PC-9 (cell line): Measurements from ENCODE around the gene SAMD10. TPM values are rescaled to one million over a fixed set of nuclear protein-coding genes. Genes with fewer than 3 reads are reported as not detected.

Experiments
- BruUV-seq: library from RNA; stranded (reverse); fragments of 400-500 nt; replicated peaks from 2 replicates; lab custom pipeline; 2021; lab: Mats Ljungman, UMichigan
- CTCF ChIA-PET: fragments of 300-600 bp; sonication (Branson Sonifier 250); formaldehyde crosslinking; loops from one replicate; lab custom pipeline; 2022; ENCODE audit warnings: antibody characterized with exemption; lab: Charles Lee
- POLR2A ChIA-PET: fragments of 300-600 bp; sonication (Branson Sonifier 250); formaldehyde crosslinking; loops from one replicate; lab custom pipeline; 2022; ENCODE audit warnings: antibody characterized with exemption; ENCODE audit not compliant: unreplicated experiment; lab: Charles Lee
- DNase-seq, 2 experiments: peaks; one replicate each; pipeline versions ENCODE4 v3.0.0 to v3.0.0-alpha.2; 2015 to 2022; ENCODE audit warnings: mixed read lengths in 1 of 2
- H2AFZ ChIP-seq: fragments of 200-600 bp; sonication (generic); 2 replicates; pipeline ENCODE4 v1.8.1; 2017; ENCODE audit warnings: antibody characterized with exemption
- H3F3A ChIP-seq: fragments of 200-600 bp; sonication (generic); 2 replicates; pipeline ENCODE4 v1.8.1; 2017; ENCODE audit warnings: antibody characterized with exemption, mild to moderate bottlenecking, low read depth; ENCODE audit not compliant: insufficient read depth
- H3K27ac ChIP-seq: fragments of 200-600 bp; sonication (generic); 2 replicates; pipeline ENCODE4 v1.6.1; 2016; ENCODE audit warnings: mixed run types
- H3K27me3 ChIP-seq: fragments of 200-600 bp; sonication (generic); 2 replicates; pipeline ENCODE4 v1.6.1; 2016; ENCODE audit warnings: low read depth, mixed run types; ENCODE audit not compliant: insufficient read depth
- H3K36me3 ChIP-seq: fragments of 200-600 bp; sonication (generic); 2 replicates; pipeline ENCODE4 v1.6.1; 2016; ENCODE audit warnings: low read depth, mixed run types
- H3K4me1 ChIP-seq: fragments of 200-600 bp; sonication (generic); replicated peaks from 2 replicates; pipeline ENCODE4 v1.6.1; 2016; ENCODE audit warnings: mixed run types; ENCODE audit not compliant: insufficient read depth
- H3K4me2 ChIP-seq: fragments of 200-600 bp; sonication (generic); 2 replicates; pipeline ENCODE4 v1.6.1; 2017; ENCODE audit warnings: mixed run types
- H3K4me3 ChIP-seq: fragments of 200-600 bp; sonication (generic); 2 replicates; pipeline ENCODE4 v1.6.1; 2016; ENCODE audit warnings: mixed run types
- H3K79me2 ChIP-seq: fragments of 200-600 bp; sonication (generic); 2 replicates; pipeline ENCODE4 v1.6.1; 2017; ENCODE audit warnings: low read depth, mixed run types
- H3K9me2 ChIP-seq: fragments of 200-600 bp; sonication (generic); 2 replicates; pipeline ENCODE4 v1.8.1; 2017; ENCODE audit warnings: mild to moderate bottlenecking; ENCODE audit not compliant: insufficient read depth
- H3K9me3 ChIP-seq: fragments of 200-600 bp; sonication (generic); 2 replicates; pipeline ENCODE4 v1.8.1; 2016; ENCODE audit warnings: low read depth; ENCODE audit not compliant: insufficient read depth
- H4K20me1 ChIP-seq: fragments of 200-600 bp; sonication (generic); 2 replicates; pipeline ENCODE4 v1.8.1; 2017; ENCODE audit not compliant: insufficient read depth
- EZH2 ChIP-seq: fragments of 200-600 bp; sonication (generic); IDR thresholded peaks from 2 replicates; pipeline ENCODE4 v1.8.0; 2017; ENCODE audit warnings: antibody characterized with exemption, low read depth
- intact Hi-C: fragments of 100-400 bp; cut with micrococcal nuclease; formaldehyde crosslinking; loops from one replicate; pipeline ENCODE4 v1.10.0; 2022; ENCODE audit not compliant: unreplicated experiment
- total RNA-seq: library from RNA; stranded (reverse); gene quantifications from 2 replicates; pipeline ENCODE4 v1.2.3, GENCODE V29; 2021
- TF ChIP-seq, protein P1 (sequence below): fragments of 200-600 bp; sonication (generic); conservative IDR thresholded peaks from 2 replicates; pipeline ENCODE4 v1.6.1; 2017; ENCODE audit warnings: mixed run types, antibody characterized with exemption, mild to moderate bottlenecking, moderate library complexity

Gene SAMD10
- total RNA-seq, 1 experiment from 2014 or later = 18.7 TPM

DNA sequence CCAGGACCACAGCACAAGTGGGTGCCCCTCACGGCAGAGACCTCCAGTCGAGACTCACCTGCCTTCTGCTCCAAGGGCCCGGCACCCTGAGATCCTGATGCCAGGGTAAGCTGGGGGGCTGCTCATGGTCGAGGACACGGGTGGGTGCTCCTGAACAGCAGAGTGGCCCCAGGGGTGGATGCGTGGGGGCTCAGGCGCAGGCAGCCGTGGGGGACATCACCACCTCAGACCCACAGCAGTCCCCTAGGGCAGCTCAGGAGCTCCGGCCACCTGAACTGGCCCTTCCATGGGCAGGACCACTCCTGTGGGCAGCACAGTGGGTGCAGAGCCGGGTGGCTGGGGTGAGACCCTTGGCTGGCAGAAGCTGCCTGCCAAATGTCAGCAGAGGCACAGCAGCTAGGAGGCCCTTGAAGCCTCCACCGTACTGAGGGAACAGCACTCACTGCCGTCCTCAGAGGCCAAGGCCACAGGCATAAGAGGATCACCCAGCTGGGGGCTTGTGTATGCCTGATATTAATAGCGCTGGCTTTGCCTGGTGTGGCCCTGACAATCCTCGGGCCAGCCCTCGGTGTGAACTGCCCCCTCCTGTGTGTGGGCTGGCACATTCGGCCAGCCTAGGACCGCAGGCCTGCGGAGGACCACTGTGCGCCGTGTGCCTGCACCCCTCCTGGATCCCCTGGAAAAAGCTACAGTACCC is 28.6 kb downstream of the SAMD10 start:
- H3K9me3 ChIP-seq = no peaks in the 10 kb centered on the region
- intact Hi-C loops = no loop called here
- H2AFZ ChIP-seq = no peak overlapping the region
- no peaks in the 10 kb centered on the region for H3K27me3 ChIP-seq
- no peak for TF ChIP-seq EZH2
- TF ChIP-seq, protein P1, sequence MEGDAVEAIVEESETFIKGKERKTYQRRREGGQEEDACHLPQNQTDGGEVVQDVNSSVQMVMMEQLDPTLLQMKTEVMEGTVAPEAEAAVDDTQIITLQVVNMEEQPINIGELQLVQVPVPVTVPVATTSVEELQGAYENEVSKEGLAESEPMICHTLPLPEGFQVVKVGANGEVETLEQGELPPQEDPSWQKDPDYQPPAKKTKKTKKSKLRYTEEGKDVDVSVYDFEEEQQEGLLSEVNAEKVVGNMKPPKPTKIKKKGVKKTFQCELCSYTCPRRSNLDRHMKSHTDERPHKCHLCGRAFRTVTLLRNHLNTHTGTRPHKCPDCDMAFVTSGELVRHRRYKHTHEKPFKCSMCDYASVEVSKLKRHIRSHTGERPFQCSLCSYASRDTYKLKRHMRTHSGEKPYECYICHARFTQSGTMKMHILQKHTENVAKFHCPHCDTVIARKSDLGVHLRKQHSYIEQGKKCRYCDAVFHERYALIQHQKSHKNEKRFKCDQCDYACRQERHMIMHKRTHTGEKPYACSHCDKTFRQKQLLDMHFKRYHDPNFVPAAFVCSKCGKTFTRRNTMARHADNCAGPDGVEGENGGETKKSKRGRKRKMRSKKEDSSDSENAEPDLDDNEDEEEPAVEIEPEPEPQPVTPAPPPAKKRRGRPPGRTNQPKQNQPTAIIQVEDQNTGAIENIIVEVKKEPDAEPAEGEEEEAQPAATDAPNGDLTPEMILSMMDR = no peak
- no peak overlapping the region for H3K27ac ChIP-seq
- no peak overlapping the region for H3K4me3 ChIP-seq
- peaks cover 90% of the 10 kb centered on the region for H4K20me1 ChIP-seq
- no peaks in the 10 kb centered on the region for H3K9me2 ChIP-seq
- POLR2A ChIA-PET = no interaction called here
- no peaks in the 10 kb centered on the region; the same call in 1 of the 2 replicates for H3K36me3 ChIP-seq
- no peak for DNase-seq
- H3K4me2 ChIP-seq = no peak overlapping the region
- peaks cover 42% of the 10 kb centered on the region for H3F3A ChIP-seq
- CTCF ChIA-PET = no interaction called here
- peaks cover 97% of the 10 kb centered on the region for H3K79me2 ChIP-seq
- no TSS peak for BruUV-seq
- peaks cover 14% of the 10 kb centered on the region; the same call in 1 of the 2 replicates for H3K4me1 ChIP-seq

DNA sequence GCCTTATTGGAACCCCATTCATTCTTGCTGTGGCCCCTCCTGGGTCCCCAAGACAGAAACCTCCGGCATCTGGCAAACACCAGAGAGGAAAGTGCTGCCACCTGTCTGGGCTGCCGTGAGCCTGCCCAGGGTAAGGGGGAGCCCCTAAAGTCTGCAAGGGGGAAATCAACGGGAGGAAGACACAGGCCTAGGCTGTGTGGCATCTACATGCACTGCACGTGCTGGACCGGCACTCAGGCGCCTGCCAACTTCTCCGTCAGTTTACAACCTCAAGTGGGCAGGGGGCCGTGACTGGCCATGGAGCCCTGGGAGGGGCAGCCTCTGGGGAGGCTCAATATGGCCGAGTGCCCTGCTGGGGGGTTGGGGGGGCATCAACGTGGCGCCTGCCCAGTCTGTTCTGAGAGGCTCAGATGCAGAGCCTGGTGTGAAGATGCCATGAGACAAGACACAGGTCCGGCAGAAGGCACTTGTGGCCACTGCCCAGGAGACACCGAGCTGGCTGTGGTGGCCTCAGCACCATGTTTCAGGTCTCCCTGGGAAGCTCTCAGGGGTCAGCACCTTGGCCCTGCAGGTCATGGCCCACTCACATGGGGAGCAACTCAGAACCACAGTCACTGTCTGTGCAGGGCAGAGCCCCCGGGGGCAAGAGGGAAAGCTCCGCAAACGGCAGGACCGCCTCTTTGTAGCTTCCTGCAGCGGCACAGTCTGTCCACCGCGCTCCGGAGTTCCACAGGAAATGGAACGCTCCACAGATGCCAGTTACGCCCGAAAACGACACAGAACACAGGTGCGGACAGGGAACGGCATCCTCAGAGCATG is 31.6 kb downstream of the SAMD10 start:
- H4K20me1 ChIP-seq = peaks cover 95% of the 10 kb centered on the region
- no peak for DNase-seq
- CTCF ChIA-PET = no interaction called here
- intact Hi-C loops = no loop called here
- H3K36me3 ChIP-seq = no peaks in the 10 kb centered on the region; the same call in 1 of the 2 replicates
- no peaks in the 10 kb centered on the region for H3K27me3 ChIP-seq
- peaks cover 37% of the 10 kb centered on the region for H3F3A ChIP-seq
- POLR2A ChIA-PET = no interaction called here
- no peaks in the 10 kb centered on the region for H3K9me3 ChIP-seq
- peaks cover 70% of the 10 kb centered on the region for H3K79me2 ChIP-seq
- H3K27ac ChIP-seq = no peak overlapping the region
- no peaks in the 10 kb centered on the region for H3K4me1 ChIP-seq
- no peak for TF ChIP-seq EZH2
- TF ChIP-seq, protein P1 = no peak
- H2AFZ ChIP-seq = no peak overlapping the region
- no peak overlapping the region for H3K4me3 ChIP-seq
- H3K4me2 ChIP-seq = no peak overlapping the region
- no TSS peak for BruUV-seq
- H3K9me2 ChIP-seq = no peaks in the 10 kb centered on the region

DNA sequence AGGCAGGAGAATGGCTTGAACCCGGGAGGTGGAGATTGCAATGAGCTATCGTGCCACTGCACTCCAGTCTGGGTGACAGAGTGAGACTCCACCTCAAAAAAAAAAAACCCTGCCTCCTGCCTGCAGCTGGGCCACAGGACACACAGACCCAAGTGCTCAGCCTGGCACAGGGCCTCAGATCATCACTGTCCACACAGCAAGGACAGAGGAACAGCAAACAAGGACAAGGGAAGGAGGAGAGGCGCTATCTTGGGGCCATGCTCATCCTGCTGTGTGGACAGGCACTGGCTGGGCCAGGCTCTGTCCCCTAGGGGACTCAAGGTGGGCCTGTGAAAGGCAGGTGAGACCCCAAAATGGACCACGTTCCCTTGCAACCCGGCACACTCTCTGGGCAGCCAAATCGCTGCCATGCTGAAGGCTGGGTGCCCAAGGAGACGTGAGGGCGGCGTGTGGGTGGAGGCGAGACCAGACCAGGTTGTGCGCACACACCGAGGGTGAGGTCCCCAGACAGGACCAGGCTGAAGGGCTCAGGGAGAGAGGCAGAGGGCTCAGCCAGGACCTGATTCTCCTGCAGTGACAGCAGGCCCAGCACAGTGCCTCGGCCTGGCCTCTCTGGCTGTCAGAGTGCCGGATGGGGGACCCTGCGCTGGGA is 32.3 kb downstream of the SAMD10 start:
- Histone ChIP-seq H3K9me3 (no peaks in the 10 kb centered on the region), H3K4me2 (no peak overlapping the region), H4K20me1 (peaks cover 93% of the 10 kb centered on the region), H3K27me3 (no peaks in the 10 kb centered on the region), H3K36me3 (no peaks in the 10 kb centered on the region; the same call in 1 of the 2 replicates), H3K4me3 (no peak overlapping the region), H3K27ac (no peak overlapping the region), H3F3A (peaks cover 43% of the 10 kb centered on the region), H2AFZ (no peak overlapping the region), H3K9me2 (no peaks in the 10 kb centered on the region), H3K4me1 (no peaks in the 10 kb centered on the region), H3K79me2 (peaks cover 63% of the 10 kb centered on the region)
- BruUV-seq = no TSS peak
- no peak for DNase-seq
- no peak for TF ChIP-seq EZH2
- TF ChIP-seq, protein P1 = no peak
- CTCF ChIA-PET = no interaction called here
- intact Hi-C loops = no loop called here
- POLR2A ChIA-PET = no interaction called here
